PC-3 (cell line): Measurements from ENCODE around the gene ZBTB48. TPM values are rescaled to one million over a fixed set of nuclear protein-coding genes. Genes with fewer than 3 reads are reported as not detected.

Experiments used
- ATAC-seq: fragments of 200-7000 bp; cut with Tn5 transposase; 2 replicates; pipeline ENCODE4 v1.9.1; 2020; ENCODE audit warnings: mild to moderate bottlenecking, moderate library complexity
- BruUV-seq: library from RNA; stranded (reverse); fragments of 400-500 nt; replicated peaks from 2 replicates; lab custom pipeline; 2021; lab: Mats Ljungman, UMichigan
- CTCF ChIA-PET: fragments of 300-600 bp; sonication (Branson Sonifier 250); formaldehyde crosslinking; loops from one replicate; lab custom pipeline; 2022; ENCODE audit warnings: antibody characterized with exemption; lab: Charles Lee
- POLR2A ChIA-PET: fragments of 300-600 bp; sonication (Branson Sonifier 250); formaldehyde crosslinking; loops from one replicate; lab custom pipeline; 2022; ENCODE audit warnings: antibody characterized with exemption; ENCODE audit not compliant: unreplicated experiment; lab: Charles Lee
- DNase-seq: peaks from one replicate; pipeline ENCODE4 v3.0.0-alpha.2; 2015
- H2AFZ ChIP-seq: fragments of 300-600 bp; sonication (generic); 2 replicates; pipeline ENCODE4 v1.6.0; 2016; ENCODE audit warnings: antibody characterized with exemption, low read length
- H3F3A ChIP-seq: fragments of 300-600 bp; sonication (generic); one replicate; pipeline ENCODE4 v1.6.0; 2017; ENCODE audit warnings: antibody characterized with exemption, low read length, control low read depth, mild to moderate bottlenecking; ENCODE audit not compliant: unreplicated experiment
- H3K27ac ChIP-seq: fragments of 300-600 bp; sonication (generic); 2 replicates; pipeline ENCODE4 v1.5.1; 2016; ENCODE audit warnings: mild to moderate bottlenecking, low read length
- H3K27me3 ChIP-seq: fragments of 300-600 bp; sonication (generic); 2 replicates; pipeline ENCODE4 v1.6.1; 2016; ENCODE audit warnings: low read length, mixed read lengths
- H3K36me3 ChIP-seq: fragments of 300-600 bp; sonication (generic); 2 replicates; pipeline ENCODE4 v1.6.1; 2016; ENCODE audit warnings: low read depth, mixed run types, low read length, mixed read lengths
- H3K4me1 ChIP-seq: fragments of 300-600 bp; sonication (generic); 2 replicates; pipeline ENCODE4 v1.5.1; 2016; ENCODE audit warnings: low read length; ENCODE audit not compliant: insufficient read depth
- H3K4me2 ChIP-seq: fragments of 300-600 bp; sonication (generic); 2 replicates; pipeline ENCODE4 v1.6.0; 2016; ENCODE audit warnings: low read length
- H3K4me3 ChIP-seq: fragments of 300-600 bp; sonication (generic); 2 replicates; pipeline ENCODE4 v1.5.1; 2016; ENCODE audit warnings: mild to moderate bottlenecking, low read length, mixed read lengths
- H3K79me2 ChIP-seq: fragments of 300-600 bp; sonication (generic); 2 replicates; pipeline ENCODE4 v1.6.1; 2017; ENCODE audit warnings: low read length, mixed read lengths
- H3K9ac ChIP-seq: fragments of 300-600 bp; sonication (generic); 2 replicates; pipeline ENCODE4 v1.6.0; 2016; ENCODE audit warnings: mild to moderate bottlenecking, low read length
- H3K9me2 ChIP-seq: fragments of 300-600 bp; sonication (generic); replicated peaks from 2 replicates; pipeline ENCODE4 v1.6.1; 2016; ENCODE audit warnings: mixed run types, low read length, mixed read lengths
- H3K9me3 ChIP-seq: fragments of 300-600 bp; sonication (generic); 2 replicates; pipeline ENCODE4 v1.6.1; 2016; ENCODE audit warnings: low read length, mixed read lengths
- H4K20me1 ChIP-seq: fragments of 300-600 bp; sonication (generic); 2 replicates; pipeline ENCODE4 v1.6.1; 2016; ENCODE audit warnings: low read length, mixed read lengths
- CTCF ChIP-seq: fragments of 300-600 bp; sonication (generic); conservative IDR thresholded peaks from 2 replicates; pipeline ENCODE4 v1.5.1; 2017; ENCODE audit warnings: antibody characterized with exemption, low read depth, mild to moderate bottlenecking, low read length
- EZH2 ChIP-seq: fragments of 300-600 bp; sonication (generic); IDR thresholded peaks from one replicate; pipeline ENCODE4 v1.6.1; 2017; ENCODE audit warnings: antibody characterized with exemption, mild to moderate bottlenecking, low read length; ENCODE audit not compliant: unreplicated experiment
- EZH2phosphoT487 ChIP-seq: fragments of 300-600 bp; sonication (generic); IDR thresholded peaks from 2 replicates; pipeline ENCODE4 v1.6.1; 2018; ENCODE audit warnings: mild to moderate bottlenecking, antibody characterized with exemption, low read length, borderline replicate concordance
- intact Hi-C: fragments of 100-400 bp; cut with micrococcal nuclease; formaldehyde crosslinking; loops from 2 replicates; pipeline ENCODE4 v1.9.0; 2023
- total RNA-seq: library from RNA; depleted of rRNA; stranded (reverse); fragments of >200 nt; gene quantifications from 2 replicates; pipeline ENCODE4 v1.2.3, GENCODE V29; 2014

Gene ZBTB48
- total RNA-seq, 1 experiment from 2014 or later: 47.2 TPM

GRCh38 chr1:6574025-6574620 lies 5.7 kb upstream of the ZBTB48 start:
- DNase-seq (no peak), ATAC-seq (peak; percentile 65)
- TF ChIP-seq EZH2phosphoT487 (no peak), EZH2 (no peak), CTCF (no peak)
- H3K27ac ChIP-seq: no peak overlapping the region
- ChIA-PET CTCF (no interaction called here), POLR2A (interaction anchor here (0.6 kb wide), 1 partner anchor 29 kb away, joined by 7 read pairs; no protein-coding TSS in a partner anchor)
- 0 out of 2 replicates have a peak, but pooled peaks cover under 1% of the 10 kb centered on the region for H3K4me1 ChIP-seq
- no peak overlapping the region for H3K4me3 ChIP-seq
- H4K20me1 ChIP-seq: no peaks in the 10 kb centered on the region
- H3K9me3 ChIP-seq: peaks cover 3% of the 10 kb centered on the region; the same call in 1 of the 2 replicates
- no TSS peak for BruUV-seq
- H3K27me3 ChIP-seq: no peaks in the 10 kb centered on the region
- no peaks in the 10 kb centered on the region for H3F3A ChIP-seq
- no peaks in the 10 kb centered on the region for H3K36me3 ChIP-seq
- no peaks in the 10 kb centered on the region for H3K79me2 ChIP-seq
- no peak overlapping the region for H2AFZ ChIP-seq
- no peak overlapping the region for H3K4me2 ChIP-seq
- intact Hi-C loops: no loop called here
- no peaks in the 10 kb centered on the region for H3K9me2 ChIP-seq
- no peak overlapping the region for H3K9ac ChIP-seq

- Histone ChIP-seq H3K79me2 (no peaks in the 10 kb centered on the region), H3K4me2 (no peak overlapping the region), H3K9me2 (no peaks in the 10 kb centered on the region), H2AFZ (no peak overlapping the region), H4K20me1 (no peaks in the 10 kb centered on the region), H3K4me1 (peaks cover 5% of the 10 kb centered on the region), H3K36me3 (no peaks in the 10 kb centered on the region), H3K27ac (no peak overlapping the region), H3K4me3 (no peak overlapping the region), H3F3A (no peaks in the 10 kb centered on the region), H3K9ac (no peak overlapping the region), H3K9me3 (peaks cover 3% of the 10 kb centered on the region; the same call in 1 of the 2 replicates), H3K27me3 (no peaks in the 10 kb centered on the region)
- intact Hi-C loops: no loop called here
- ATAC-seq (no peak), DNase-seq (no peak)
- ChIA-PET POLR2A (interaction anchor here (0.6 kb wide), 1 partner anchor 29 kb away, joined by 7 read pairs; no protein-coding TSS in a partner anchor), CTCF (no interaction called here)
- no peak for TF ChIP-seq CTCF
- no peak for TF ChIP-seq EZH2phosphoT487
- TF ChIP-seq EZH2: no peak
- BruUV-seq: no TSS peak
Observed at GRCh38 chr1:6574818-6575217, 5.0 kb upstream of the ZBTB48 start.

- Histone ChIP-seq H3K27me3 (no peaks in the 10 kb centered on the region), H3K4me1 (peaks cover 27% of the 10 kb centered on the region), H3K9me3 (no peaks in the 10 kb centered on the region), H3K9ac (no peak overlapping the region), H3K9me2 (no peaks in the 10 kb centered on the region), H3K27ac (no peak overlapping the region), H4K20me1 (no peaks in the 10 kb centered on the region), H3K4me2 (no peak overlapping the region), H3K36me3 (no peaks in the 10 kb centered on the region), H3K4me3 (no peak overlapping the region), H3F3A (no peaks in the 10 kb centered on the region), H2AFZ (no peak overlapping the region), H3K79me2 (peaks cover 30% of the 10 kb centered on the region)
- ATAC-seq (no peak), DNase-seq (no peak)
- CTCF ChIA-PET: interaction anchor here (0.6 kb wide), 1 partner anchor 57 kb away, joined by 3 read pairs; no protein-coding TSS in a partner anchor
- POLR2A ChIA-PET: interaction anchor here (1.0 kb wide), 1 partner anchor 10 kb away, joined by 3 read pairs; no protein-coding TSS in a partner anchor
- TF ChIP-seq CTCF (no peak), EZH2phosphoT487 (no peak), EZH2 (no peak)
- intact Hi-C loops: no loop called here
- no TSS peak for BruUV-seq
Observed at GRCh38 chr1:6577831-6578525, 1.8 kb upstream of the ZBTB48 start.
